Measurements from ENCODE around the gene N4BP2.

GRCh38 chr4:40121515-40121914, 64.9 kb downstream of the N4BP2 start:
- TF ChIP-seq CTCF (IDR thresholded peaks at IDR 0.05; ENCODE audit: low read length) = no peak
- no peak for TF ChIP-seq EZH2 (IDR thresholded peaks at IDR 0.05; ENCODE audit: borderline replicate concordance, low read length)

Data from OCI-LY1 (cell line).